Measurements from ENCODE around the gene ZNF782. TPM values are rescaled to one million over a fixed set of nuclear protein-coding genes. Genes with fewer than 3 reads are reported as not detected.
A peak's percentile ranks its signal among the peaks of the same experiment; 100 is the strongest.

The ZNF782 gene
- total RNA-seq, 4 donors from 2014 or later = 4.7 to 10.1 (median 6.5) TPM

DNA sequence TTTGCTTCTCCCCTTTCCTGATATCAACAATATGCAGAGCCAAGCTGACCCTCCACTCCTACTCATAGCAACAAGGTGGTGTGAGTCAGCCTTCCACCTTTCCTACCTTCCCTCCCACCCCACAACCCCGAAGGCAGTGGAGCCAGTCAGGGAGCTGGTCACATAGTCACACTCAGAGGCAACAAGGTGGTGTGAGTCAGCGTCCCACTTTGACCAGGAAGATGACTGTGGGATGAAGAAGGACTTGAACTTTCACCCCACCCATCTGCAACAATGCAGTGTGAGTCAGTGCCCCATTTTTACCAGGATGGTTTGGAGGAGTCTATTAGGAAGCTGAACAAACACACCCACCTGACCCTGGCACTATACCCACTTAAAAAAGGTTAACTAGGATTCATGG is 30.1 kb upstream of the ZNF782 start:
- peak overlapping the region in 2 of 4 donors; percentile 59 to 67 for H3K27ac ChIP-seq
- peaks cover 0 to 1% (median 0%) of the 10 kb centered on the region in 4 donors for H3K27me3 ChIP-seq
- DNase-seq = no peak
- WGBS, 2 donors = 40 to 47% methylated on average over 1 to 2 of the region's 2 CpGs
- intact Hi-C loops (cut with DNase I) = no loop called here
- H3K4me3 ChIP-seq = no peak overlapping the region
- peaks cover 0 to 17% (median 0%) of the 10 kb centered on the region in 3 donors for H3K4me1 ChIP-seq
- H3K36me3 ChIP-seq = peaks cover 0 to 1% (median 0%) of the 10 kb centered on the region in 3 donors
- H3K9me3 ChIP-seq = no peaks in the 10 kb centered on the region
- TF ChIP-seq POLR2A (IDR thresholded peaks at IDR 0.05) = no peak
- TF ChIP-seq, protein P1, sequence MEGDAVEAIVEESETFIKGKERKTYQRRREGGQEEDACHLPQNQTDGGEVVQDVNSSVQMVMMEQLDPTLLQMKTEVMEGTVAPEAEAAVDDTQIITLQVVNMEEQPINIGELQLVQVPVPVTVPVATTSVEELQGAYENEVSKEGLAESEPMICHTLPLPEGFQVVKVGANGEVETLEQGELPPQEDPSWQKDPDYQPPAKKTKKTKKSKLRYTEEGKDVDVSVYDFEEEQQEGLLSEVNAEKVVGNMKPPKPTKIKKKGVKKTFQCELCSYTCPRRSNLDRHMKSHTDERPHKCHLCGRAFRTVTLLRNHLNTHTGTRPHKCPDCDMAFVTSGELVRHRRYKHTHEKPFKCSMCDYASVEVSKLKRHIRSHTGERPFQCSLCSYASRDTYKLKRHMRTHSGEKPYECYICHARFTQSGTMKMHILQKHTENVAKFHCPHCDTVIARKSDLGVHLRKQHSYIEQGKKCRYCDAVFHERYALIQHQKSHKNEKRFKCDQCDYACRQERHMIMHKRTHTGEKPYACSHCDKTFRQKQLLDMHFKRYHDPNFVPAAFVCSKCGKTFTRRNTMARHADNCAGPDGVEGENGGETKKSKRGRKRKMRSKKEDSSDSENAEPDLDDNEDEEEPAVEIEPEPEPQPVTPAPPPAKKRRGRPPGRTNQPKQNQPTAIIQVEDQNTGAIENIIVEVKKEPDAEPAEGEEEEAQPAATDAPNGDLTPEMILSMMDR (IDR thresholded peaks at IDR 0.05) = no peak

DNA sequence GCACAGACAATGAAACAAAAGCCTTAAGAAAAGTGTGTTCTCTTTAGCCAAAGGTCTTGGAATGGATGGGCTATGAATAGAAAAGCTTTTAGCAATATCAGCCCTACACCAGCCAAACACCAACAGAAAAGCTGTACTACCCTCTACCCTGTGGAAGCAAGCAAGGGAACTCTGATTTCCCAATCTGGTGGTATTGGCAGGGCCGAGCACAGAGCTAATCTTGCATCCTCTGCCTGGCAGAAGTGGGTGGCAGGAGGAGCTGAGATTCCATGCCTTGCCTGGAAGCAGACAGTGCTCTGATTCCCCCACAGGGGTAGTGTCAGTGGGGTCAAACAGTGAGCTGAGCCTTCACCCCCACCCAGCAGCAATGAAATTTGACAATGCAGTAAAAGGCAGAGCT is 29.6 kb upstream of the ZNF782 start:
- intact Hi-C loops (cut with DNase I) = no loop called here
- Histone ChIP-seq H3K4me1 (peaks cover 0 to 17% (median 0%) of the 10 kb centered on the region in 3 donors), H3K27ac (peak overlapping the region in 3 of 4 donors; percentile 41 to 67 (median 59))

DNA sequence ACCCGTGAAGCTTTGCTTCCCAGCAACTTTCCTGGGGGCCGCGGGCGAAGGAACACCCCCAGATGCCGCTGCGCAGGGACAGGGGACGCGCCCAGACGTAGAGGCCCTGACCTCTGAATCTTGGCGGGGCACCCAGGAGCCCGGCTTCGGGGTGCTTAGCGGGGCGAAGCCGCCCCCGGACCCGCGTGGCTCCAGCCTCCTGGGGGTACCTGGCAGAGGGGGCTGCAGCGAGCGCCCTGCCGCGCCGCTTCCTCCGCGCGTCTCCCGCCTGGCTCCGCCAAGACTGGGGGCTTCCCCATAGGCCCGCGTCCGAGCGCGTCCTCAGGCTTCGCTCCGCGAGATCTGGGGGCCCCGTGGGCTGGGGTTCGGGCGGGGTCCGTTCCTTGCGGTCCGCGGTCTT is 23.0 kb upstream of the ZNF782 start:
- Histone ChIP-seq H3K27me3 (peaks cover 4 to 51% (median 12%) of the 10 kb centered on the region in 4 donors), H3K4me3 (peak overlapping the region in 2 of 4 donors; percentile 16 to 24), H3K9me3 (no peaks in the 10 kb centered on the region), H3K36me3 (no peaks in the 10 kb centered on the region), H3K27ac (no peak overlapping the region), H3K4me1 (peaks cover 8 to 34% (median 13%) of the 10 kb centered on the region in 3 donors)
- no peak for TF ChIP-seq POLR2A (IDR thresholded peaks at IDR 0.05)
- TF ChIP-seq, protein P1 (IDR thresholded peaks at IDR 0.05) = no peak
- intact Hi-C loops (cut with DNase I) = no loop called here
- DNase-seq = no peak
- 14% methylated on average over 7 of the region's 43 CpGs; no CpG with 5 or more reads in 1 of the 2 donors for WGBS, 2 donors

More for the DNA sequence above, 29.6 kb upstream of the ZNF782 start:
- H3K9me3 ChIP-seq = no peaks in the 10 kb centered on the region
- H3K36me3 ChIP-seq = no peaks in the 10 kb centered on the region
- peaks cover 0 to 7% (median 0%) of the 10 kb centered on the region in 4 donors for H3K27me3 ChIP-seq
- WGBS, 2 donors = no CpG with 5 or more reads among the region's 1 CpG
- H3K4me3 ChIP-seq = no peak overlapping the region
- no peak for DNase-seq
- no peak for TF ChIP-seq POLR2A (IDR thresholded peaks at IDR 0.05)
- TF ChIP-seq, protein P1 (IDR thresholded peaks at IDR 0.05) = no peak

DNA sequence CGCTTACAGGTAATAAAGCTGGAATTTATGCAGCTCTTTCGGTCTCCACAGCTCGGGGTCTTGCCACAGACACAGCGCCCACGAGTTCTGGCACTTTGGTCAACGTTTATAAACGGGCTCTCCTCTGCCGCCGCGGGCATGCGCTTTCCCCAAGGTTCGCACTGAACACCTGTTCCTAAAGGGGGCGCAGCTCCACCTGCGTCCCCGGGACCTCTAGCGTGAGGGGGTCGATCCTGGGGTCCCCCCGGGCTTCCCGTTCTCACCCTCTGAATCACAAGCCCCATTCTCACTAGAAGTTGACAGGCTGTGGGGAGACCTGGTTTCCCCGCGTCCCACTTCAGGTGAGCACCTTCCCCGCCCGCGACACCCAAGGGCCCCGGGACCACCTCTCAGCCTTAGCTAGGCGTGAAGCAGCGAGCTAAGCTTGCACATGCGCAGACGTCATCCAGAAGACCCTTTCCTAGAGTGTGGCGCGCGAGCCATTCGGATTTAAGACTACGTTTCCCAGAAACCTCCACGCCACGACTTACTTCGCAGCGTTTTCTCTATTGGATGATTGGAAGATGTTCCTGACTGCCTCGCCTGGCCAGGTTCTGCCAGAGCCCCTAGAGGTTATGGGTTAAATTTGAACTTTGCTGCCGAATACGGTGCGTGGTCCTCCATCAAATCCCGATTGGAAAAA is 21.3 kb upstream of the ZNF782 start:
- H3K36me3 ChIP-seq = no peaks in the 10 kb centered on the region
- peak overlapping the region; percentile 44 to 70 (median 56) for H3K4me3 ChIP-seq
- intact Hi-C loops (cut with DNase I) = no loop called here
- DNase-seq = no peak
- peak in 1 of 4 donors; percentile 43 for TF ChIP-seq POLR2A (IDR thresholded peaks at IDR 0.05)
- TF ChIP-seq, protein P1 (IDR thresholded peaks at IDR 0.05) = peak in 1 of 6 experiments; percentile 28
- peak overlapping the region; percentile 89 to 95 (median 94) for H3K27ac ChIP-seq
- H3K4me1 ChIP-seq = peaks cover 8 to 34% (median 13%) of the 10 kb centered on the region in 3 donors
- no peaks in the 10 kb centered on the region for H3K9me3 ChIP-seq
- H3K27me3 ChIP-seq = peaks cover 4 to 51% (median 12%) of the 10 kb centered on the region in 4 donors
- WGBS, 2 donors = 0 to 1% methylated on average over 17 to 27 of the region's 43 CpGs

DNA sequence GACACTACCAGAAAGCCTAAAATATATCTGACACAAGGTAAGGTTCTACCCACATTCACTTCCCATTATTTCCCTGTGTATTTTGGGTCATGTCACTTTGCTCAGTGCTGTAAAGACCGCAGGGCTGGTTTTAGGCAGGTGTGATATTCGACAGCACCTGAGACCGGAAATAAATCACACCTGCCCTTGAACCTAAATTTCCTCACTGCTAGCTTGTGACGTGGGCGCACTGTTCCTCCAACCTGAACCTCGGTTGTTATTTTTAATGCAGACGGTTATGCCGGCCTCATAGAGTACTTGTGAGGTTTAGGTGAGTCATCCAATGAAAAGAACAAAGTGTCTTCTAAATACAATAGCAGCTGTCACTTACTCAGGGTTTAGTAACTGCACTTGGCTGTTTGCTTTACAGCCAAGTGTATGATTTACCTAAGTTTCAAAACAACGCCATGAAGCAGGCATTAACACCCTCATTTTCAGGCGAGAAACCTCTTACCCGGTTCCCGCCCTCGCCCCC is 20.7 kb upstream of the ZNF782 start:
- Histone ChIP-seq H3K27me3 (peaks cover 4 to 51% (median 12%) of the 10 kb centered on the region in 4 donors), H3K9me3 (no peaks in the 10 kb centered on the region), H3K36me3 (no peaks in the 10 kb centered on the region), H3K27ac (peak overlapping the region; percentile 89 to 95 (median 94)), H3K4me3 (peak overlapping the region; percentile 44 to 70 (median 56)), H3K4me1 (peaks cover 8 to 34% (median 13%) of the 10 kb centered on the region in 3 donors)
- DNase-seq = no peak
- TF ChIP-seq POLR2A (IDR thresholded peaks at IDR 0.05) = peak in 2 of 4 donors; percentile 31 to 65
- TF ChIP-seq, protein P1 (IDR thresholded peaks at IDR 0.05) = no peak
- 16 to 22% methylated on average over 12 to 13 of the region's 13 CpGs for WGBS, 2 donors
- intact Hi-C loops (cut with DNase I) = no loop called here
